GM12875 (cell line): Measurements from ENCODE around the gene MRFAP1L1.

Source experiments
- H3K4me3 ChIP-seq: one replicate; pipeline ENCODE4 v1.5.1; 2011; ENCODE audit warnings: low read depth, low read length, control low read depth
- TF ChIP-seq, protein P1 (sequence below): IDR thresholded peaks from 2 replicates; pipeline ENCODE4 v1.5.1; 2011; ENCODE audit warnings: low read depth, mild to moderate bottlenecking, control low read depth, inconsistent platforms, low read length, moderate library complexity, borderline replicate concordance; ENCODE audit not compliant: insufficient read depth

Gene MRFAP1L1

DNA sequence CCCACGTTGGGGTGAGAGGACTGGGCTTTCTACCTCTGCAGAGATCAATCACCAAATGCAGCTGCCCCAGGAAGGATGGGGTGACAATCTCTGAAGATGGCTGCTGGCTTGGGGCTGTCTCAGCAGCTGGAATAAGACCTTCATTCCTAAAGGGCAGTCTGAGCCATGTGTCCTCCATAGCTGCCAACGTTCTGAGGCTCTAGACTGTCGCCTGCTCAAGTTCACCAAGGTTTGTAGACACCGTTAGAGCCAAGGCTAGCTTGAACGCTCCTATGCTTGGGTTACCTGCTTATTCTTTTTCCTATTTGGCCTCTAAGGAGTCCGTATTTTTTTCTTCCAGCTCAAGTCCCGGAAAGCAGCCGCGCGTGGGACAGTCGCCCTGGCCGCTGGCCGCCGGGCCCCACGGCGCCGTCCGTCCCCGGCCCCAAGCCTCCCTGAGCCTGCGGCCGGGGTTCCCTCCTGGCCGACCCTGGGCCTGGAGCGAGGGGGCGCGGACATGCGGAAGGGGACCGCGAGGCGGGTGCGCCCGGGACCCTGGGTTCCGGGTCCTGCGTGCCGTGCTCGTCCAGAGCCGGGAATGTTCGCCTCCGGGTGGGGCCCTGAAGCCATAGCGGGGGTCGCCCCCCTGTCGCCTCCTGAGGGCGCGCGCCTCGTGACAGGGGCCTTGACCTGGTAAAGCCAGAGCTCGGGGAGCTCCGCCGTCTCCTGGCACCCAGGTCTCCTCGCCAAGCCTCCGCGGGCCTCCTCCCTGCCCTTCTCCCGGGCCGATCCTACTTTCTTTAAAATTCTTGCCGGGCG, 45.9 kb downstream of the MRFAP1L1 start:
- no peak overlapping the region for H3K4me3 ChIP-seq

DNA sequence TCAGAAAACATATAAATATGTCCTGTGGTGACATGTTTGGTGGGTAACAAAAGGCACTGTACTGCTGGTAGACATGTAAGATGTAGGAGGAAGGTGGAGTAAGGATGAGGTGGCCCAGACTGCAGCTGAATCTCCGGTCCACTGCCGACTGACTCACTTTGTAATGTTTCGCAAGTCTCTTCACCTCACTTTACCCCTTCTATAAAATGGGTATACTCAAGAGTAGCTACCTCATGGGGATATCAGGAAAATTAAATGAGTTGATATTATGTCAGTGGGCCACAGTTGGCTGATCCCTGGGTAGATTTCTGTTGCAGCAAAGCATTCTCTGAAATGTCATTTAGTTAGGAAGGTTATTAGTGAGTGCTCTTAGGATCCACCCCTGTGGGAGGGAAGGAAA, 47.1 kb downstream of the MRFAP1L1 start:
- TF ChIP-seq, protein P1, sequence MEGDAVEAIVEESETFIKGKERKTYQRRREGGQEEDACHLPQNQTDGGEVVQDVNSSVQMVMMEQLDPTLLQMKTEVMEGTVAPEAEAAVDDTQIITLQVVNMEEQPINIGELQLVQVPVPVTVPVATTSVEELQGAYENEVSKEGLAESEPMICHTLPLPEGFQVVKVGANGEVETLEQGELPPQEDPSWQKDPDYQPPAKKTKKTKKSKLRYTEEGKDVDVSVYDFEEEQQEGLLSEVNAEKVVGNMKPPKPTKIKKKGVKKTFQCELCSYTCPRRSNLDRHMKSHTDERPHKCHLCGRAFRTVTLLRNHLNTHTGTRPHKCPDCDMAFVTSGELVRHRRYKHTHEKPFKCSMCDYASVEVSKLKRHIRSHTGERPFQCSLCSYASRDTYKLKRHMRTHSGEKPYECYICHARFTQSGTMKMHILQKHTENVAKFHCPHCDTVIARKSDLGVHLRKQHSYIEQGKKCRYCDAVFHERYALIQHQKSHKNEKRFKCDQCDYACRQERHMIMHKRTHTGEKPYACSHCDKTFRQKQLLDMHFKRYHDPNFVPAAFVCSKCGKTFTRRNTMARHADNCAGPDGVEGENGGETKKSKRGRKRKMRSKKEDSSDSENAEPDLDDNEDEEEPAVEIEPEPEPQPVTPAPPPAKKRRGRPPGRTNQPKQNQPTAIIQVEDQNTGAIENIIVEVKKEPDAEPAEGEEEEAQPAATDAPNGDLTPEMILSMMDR = no peak

More for the DNA sequence above, 45.9 kb downstream of the MRFAP1L1 start:
- TF ChIP-seq, protein P1 = no peak

DNA sequence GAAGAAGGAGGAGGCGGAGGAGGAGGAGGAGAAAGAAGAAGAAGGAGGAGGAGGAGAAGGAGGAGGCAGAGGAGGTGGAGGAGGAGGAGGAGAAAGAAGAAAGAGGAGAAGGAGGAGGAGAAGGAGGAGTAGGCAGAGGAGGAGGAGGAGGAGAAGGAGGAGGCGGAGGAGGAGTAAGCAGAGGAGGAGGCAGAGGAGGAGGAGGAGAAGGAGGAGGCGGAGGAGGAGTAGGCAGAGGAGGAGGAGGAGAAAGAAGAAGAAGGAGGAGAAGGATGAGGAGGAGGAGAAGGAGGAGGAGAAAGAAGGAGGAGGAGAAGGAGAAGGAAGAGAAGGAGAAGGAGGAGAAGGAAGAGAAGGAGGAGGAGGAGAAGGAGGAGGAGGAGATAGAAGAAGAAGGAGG, 49.2 kb downstream of the MRFAP1L1 start:
- H3K4me3 ChIP-seq = no peak overlapping the region
- TF ChIP-seq, protein P1 = no peak

More for the DNA sequence above, 47.1 kb downstream of the MRFAP1L1 start:
- H3K4me3 ChIP-seq = no peak overlapping the region

DNA sequence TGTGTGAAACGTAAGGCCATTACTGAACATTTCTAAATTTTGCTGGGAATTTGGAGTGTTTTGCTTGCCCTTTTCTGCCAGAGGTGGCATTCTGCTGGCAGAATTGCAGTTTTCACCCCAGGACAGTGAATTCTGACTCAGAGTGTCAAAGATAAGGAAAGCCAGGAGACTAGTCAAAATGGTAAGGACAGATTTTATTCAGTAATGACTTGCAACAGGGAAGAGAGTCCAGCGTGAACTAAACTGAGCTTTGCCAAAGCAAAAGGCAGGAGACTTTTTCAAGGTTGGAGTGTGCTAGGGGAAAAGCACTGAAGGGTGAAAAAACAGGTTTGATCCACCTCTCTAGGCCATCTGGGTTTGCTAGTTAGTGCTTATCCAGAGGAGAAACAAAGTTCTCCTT, 49.8 kb downstream of the MRFAP1L1 start:
- TF ChIP-seq, protein P1 = no peak
- H3K4me3 ChIP-seq = no peak overlapping the region

DNA sequence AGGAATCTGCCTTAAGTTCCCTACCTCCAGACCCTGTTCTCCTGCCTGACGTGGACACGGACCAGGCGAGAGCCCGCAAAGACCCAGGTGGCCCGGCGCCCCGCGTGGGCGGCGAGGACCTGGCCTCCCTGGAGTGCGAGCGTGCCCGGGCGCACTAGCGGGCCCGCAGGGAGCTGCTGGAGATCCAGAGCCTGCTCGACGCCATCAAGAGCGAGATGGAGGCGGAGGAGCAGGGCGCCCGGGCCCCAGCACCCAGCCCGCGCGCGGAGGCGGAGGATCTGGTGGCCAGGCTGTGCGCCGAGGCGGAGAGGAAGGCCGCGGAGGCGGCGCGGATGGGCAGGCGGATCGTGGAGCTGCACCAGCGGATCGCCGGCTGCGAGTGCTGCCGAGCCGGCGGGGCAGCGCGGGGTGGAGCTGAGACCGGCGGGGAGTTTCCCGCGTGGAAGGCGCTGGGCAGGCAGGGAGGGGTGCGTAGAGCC, 51.0 kb downstream of the MRFAP1L1 start:
- no peak overlapping the region for H3K4me3 ChIP-seq
- TF ChIP-seq, protein P1 = no peak

DNA sequence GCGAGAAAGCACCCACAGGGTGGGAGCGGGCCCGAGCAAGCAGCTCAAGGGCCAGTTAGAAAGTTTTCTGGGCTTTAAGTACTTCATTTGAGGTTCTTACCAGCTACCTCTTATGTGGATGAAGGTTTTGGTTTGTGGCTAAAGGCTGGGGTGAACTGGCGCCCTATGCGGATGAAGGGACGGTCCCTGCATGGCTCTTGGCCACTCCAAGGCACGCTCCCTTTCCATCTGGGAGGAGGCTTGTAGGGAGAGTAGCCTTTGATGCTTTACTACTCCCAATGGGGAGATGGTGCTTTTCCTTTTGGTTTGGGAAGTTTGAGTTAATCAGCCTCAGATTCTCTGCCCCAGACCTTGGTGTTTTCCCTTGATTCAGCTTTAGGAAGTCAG, 51.5 kb downstream of the MRFAP1L1 start:
- TF ChIP-seq, protein P1 = no peak
- no peak overlapping the region for H3K4me3 ChIP-seq
